ENCODE results near the gene TTC7B.

TTC7B gene

DNA sequence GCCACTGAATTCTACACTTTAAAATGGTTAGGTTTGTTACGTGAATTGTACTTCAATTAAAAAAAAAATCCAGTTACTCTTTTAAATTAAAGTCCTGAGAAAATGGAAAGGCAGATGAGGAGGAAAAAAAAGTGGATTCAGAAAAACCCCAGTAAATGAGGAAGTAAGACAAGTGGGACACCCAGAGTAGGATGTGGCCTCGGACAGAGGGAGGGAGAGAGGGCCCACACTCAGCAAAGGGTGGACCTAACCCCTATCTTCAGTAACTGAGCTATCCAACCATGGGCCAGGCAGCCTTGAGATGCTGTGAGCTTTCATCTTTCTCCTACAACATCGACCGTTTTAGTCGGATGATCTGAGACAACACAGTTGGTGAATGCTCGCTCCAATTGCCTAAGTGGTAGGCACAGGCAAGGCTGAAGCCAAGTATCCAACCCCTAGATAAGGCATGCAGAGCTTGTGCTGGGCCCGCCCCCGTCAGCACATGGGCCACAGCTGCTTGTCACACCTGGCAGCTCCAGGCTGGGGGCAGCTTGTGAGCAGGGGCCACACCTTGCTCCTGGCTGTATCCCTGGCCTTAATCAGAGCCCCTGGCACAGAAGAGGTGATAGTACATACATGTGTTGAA is 142.1 kb downstream of the TTC7B start:
- no peak for DNase-seq
- H3K4me1 Mint-ChIP-seq: peaks cover 10% of the 10 kb centered on the region
- H3K4me3 Mint-ChIP-seq: no peak overlapping the region
- TF ChIP-seq, protein P1, sequence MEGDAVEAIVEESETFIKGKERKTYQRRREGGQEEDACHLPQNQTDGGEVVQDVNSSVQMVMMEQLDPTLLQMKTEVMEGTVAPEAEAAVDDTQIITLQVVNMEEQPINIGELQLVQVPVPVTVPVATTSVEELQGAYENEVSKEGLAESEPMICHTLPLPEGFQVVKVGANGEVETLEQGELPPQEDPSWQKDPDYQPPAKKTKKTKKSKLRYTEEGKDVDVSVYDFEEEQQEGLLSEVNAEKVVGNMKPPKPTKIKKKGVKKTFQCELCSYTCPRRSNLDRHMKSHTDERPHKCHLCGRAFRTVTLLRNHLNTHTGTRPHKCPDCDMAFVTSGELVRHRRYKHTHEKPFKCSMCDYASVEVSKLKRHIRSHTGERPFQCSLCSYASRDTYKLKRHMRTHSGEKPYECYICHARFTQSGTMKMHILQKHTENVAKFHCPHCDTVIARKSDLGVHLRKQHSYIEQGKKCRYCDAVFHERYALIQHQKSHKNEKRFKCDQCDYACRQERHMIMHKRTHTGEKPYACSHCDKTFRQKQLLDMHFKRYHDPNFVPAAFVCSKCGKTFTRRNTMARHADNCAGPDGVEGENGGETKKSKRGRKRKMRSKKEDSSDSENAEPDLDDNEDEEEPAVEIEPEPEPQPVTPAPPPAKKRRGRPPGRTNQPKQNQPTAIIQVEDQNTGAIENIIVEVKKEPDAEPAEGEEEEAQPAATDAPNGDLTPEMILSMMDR (IDR thresholded peaks at IDR 0.05): no peak
- H3K27me3 Mint-ChIP-seq (ENCODE audit: low read depth, poor library complexity): no peaks in the 10 kb centered on the region
- peaks cover 22% of the 10 kb centered on the region for H3K36me3 Mint-ChIP-seq (ENCODE audit: low read depth)
- H3K9me3 Mint-ChIP-seq: peaks cover 9% of the 10 kb centered on the region
- H3K27ac Mint-ChIP-seq: no peak overlapping the region

DNA sequence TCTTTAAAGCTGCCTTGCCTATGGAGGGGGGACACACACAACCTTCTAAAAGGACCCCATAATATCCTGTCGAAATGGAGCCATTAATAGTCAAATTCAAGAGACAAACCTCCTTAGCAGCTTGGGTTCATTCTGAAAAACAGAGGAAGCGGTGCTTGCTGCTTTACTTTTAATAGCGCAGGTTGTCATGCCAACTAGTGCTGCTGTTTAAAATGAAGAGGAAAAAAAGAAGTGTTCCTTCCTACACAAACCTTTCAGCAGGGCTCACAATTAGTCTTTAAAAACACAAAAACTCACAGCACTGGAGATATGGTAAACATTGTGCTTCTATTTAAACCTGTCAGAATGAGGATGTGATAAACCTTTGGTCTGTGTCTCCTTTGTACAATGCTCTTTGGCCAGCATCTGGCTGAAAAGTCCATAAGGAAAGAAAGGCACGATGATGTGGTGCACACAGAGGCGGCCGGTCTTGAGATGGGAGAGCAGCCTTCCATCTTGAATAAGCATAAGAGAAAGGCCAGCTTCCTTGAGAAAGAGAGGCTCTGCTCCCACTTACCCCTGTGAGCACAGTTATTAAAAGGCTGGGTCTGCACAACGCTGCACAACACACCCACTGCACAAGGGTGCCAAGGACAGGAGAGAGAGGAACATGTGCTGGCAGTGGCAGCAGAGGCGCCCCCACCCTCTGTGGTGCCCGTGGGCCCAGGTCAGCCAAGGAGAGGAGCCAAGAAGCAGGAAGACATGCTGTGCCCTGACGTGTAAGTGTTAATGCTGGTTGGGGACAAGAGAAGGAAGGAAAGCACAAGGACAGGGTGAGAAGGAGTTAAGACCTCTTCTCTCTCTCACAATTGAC is 144.6 kb downstream of the TTC7B start:
- DNase-seq: no peak
- no peaks in the 10 kb centered on the region for H3K27me3 Mint-ChIP-seq (ENCODE audit: low read depth, poor library complexity)
- H3K4me1 Mint-ChIP-seq: no peaks in the 10 kb centered on the region
- peaks cover 14% of the 10 kb centered on the region for H3K9me3 Mint-ChIP-seq
- H3K36me3 Mint-ChIP-seq (ENCODE audit: low read depth): peaks cover 33% of the 10 kb centered on the region
- H3K4me3 Mint-ChIP-seq: no peak overlapping the region
- H3K27ac Mint-ChIP-seq: no peak overlapping the region
- TF ChIP-seq, protein P1 (IDR thresholded peaks at IDR 0.05): no peak

DNA sequence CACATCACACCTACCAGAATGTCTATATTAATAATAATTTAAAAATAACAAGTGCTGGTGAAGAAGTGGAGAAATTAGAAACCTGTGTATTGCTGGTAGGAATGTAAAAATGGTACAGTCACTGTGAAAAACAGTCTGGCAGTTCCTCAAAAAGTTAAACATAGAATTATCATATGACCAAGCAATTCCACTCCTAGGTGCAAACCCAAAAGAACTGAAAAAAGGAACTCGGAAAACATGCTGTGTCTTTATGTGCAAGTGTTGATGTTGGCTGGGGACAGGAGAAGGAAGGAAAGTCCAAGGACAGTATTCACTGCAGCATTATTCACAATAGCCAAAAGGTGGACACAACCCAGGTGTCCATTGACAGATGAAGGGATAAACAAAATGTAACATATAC is 146.5 kb downstream of the TTC7B start:
- H3K9me3 Mint-ChIP-seq: peaks cover 14% of the 10 kb centered on the region
- H3K4me3 Mint-ChIP-seq: no peak overlapping the region
- TF ChIP-seq, protein P1 (IDR thresholded peaks at IDR 0.05): no peak
- peaks cover 33% of the 10 kb centered on the region for H3K36me3 Mint-ChIP-seq (ENCODE audit: low read depth)
- no peak overlapping the region for H3K27ac Mint-ChIP-seq
- no peaks in the 10 kb centered on the region for H3K4me1 Mint-ChIP-seq
- DNase-seq: no peak
- no peaks in the 10 kb centered on the region for H3K27me3 Mint-ChIP-seq (ENCODE audit: low read depth, poor library complexity)

DNA sequence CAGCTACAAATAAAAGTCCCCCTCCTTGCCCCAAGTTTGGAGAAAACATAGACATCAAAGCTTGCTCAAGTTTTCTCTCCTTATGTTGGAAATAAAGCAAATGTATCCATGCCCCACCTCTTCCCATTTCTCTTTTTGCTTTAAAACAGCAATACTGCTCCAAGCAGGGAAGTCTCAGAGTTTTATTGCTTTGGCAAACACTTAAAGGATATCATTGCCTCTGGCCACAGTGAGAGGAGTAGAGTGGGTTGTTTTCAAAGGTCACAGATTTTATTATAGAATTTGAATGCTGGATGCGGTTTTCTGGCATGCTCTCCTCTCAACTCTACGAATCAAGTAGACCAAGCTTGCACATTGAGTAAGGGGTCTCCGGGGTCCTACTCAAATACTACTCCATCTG is 149.7 kb downstream of the TTC7B start:
- no peaks in the 10 kb centered on the region for H3K4me1 Mint-ChIP-seq
- H3K36me3 Mint-ChIP-seq (ENCODE audit: low read depth): peaks cover 29% of the 10 kb centered on the region
- no peak overlapping the region for H3K4me3 Mint-ChIP-seq
- H3K27ac Mint-ChIP-seq: no peak overlapping the region
- no peaks in the 10 kb centered on the region for H3K27me3 Mint-ChIP-seq (ENCODE audit: low read depth, poor library complexity)
- no peak for DNase-seq
- TF ChIP-seq, protein P1 (IDR thresholded peaks at IDR 0.05): no peak
- H3K9me3 Mint-ChIP-seq: peaks cover 14% of the 10 kb centered on the region

DNA sequence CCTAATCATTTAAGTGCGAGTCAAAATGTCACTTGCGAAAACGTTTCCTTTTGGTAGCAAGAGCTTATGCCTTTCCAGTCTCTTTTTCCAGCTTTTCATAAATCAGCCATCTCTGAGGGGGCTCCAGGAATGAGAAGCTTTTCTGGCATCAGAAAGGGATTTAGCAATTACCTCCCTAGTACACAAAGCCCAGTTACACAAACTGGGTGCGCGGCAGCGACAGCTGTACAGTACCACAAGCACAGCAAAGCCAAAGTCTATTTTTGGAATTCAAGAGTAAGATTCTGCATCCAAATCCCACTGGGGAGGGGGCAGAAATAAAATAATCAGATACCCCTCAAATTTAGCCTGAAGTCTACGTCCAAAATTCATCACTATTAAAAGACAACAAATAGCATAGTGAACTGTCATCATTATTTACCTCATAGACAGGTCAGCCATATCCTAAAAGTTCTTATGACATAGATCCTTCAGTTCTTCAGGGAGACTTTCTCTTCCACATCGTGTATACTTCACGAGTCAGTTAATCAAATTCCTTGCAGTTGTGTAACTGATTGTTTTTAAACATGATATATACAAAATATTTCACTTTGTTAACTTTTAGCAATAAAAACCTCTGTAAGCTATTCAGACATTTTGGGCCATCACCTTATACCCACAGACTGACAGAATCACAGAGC is 150.8 kb downstream of the TTC7B start:
- Mint-ChIP-seq H3K27ac (no peak overlapping the region), H3K27me3 (ENCODE audit: low read depth, poor library complexity) (no peaks in the 10 kb centered on the region), H3K4me3 (no peak overlapping the region), H3K9me3 (peaks cover 14% of the 10 kb centered on the region), H3K36me3 (ENCODE audit: low read depth) (peaks cover 24% of the 10 kb centered on the region), H3K4me1 (peaks cover 6% of the 10 kb centered on the region)
- TF ChIP-seq, protein P1 (IDR thresholded peaks at IDR 0.05): no peak
- no peak for DNase-seq
